ENCODE measurements around the gene NSUN3.

DNA sequence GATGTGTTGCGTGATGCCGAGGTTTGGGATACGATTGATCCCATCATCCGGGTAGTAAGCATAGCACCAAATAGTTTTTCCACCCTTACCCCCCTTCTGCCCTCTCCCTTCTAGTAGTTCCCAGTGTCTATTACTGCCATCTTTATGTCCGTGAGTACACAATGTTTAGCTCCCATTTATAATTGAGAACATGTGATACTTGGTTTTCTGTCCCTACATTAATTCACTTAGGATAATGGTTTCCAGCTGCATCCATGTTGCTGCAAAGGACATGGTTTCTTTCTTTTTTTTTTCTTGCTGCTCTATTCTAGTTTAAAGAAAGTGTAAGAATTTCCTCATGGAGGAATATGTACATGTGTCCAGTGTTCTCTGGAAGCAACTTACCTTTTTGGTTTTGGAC, 51.8 kb downstream of the NSUN3 start:
- TF ChIP-seq POLR2A (IDR thresholded peaks at IDR 0.05; ENCODE audit: low read depth, low read length), result no peak
- no peak for TF ChIP-seq POLR2AphosphoS5 (IDR thresholded peaks at IDR 0.05; ENCODE audit: low read depth, low read length)
- TF ChIP-seq TAF1 (IDR thresholded peaks at IDR 0.05; ENCODE audit: low read depth, low read length), result no peak
- no peak for TF ChIP-seq SPI1 (IDR thresholded peaks at IDR 0.05; ENCODE audit: low read depth, low read length)

All from GM12891 (cell line).